HG02571 (cell line): ENCODE measurements around the gene PPP5C.
"Not testable (repeated sequence)": the region's sequence is repeated elsewhere in the genome, so short reads cannot be mapped to it uniquely, and the experiment has no call there.

Experiments used
- ATAC-seq: cut with Tn5 transposase; IDR thresholded peaks from one replicate; pipeline ENCODE4 v1.9.1; 2021; ENCODE audit warnings: mild to moderate bottlenecking, moderate library complexity; ENCODE audit not compliant: unreplicated experiment

Gene PPP5C

GRCh38 chr19:46346821-46347571 is at the start of gene PPP5C:
PPP5C (plus strand) TSS chr19:46347087; CDS start chr19:46347097, 10 bp downstream.
- ATAC-seq = peak; percentile 53

DNA sequence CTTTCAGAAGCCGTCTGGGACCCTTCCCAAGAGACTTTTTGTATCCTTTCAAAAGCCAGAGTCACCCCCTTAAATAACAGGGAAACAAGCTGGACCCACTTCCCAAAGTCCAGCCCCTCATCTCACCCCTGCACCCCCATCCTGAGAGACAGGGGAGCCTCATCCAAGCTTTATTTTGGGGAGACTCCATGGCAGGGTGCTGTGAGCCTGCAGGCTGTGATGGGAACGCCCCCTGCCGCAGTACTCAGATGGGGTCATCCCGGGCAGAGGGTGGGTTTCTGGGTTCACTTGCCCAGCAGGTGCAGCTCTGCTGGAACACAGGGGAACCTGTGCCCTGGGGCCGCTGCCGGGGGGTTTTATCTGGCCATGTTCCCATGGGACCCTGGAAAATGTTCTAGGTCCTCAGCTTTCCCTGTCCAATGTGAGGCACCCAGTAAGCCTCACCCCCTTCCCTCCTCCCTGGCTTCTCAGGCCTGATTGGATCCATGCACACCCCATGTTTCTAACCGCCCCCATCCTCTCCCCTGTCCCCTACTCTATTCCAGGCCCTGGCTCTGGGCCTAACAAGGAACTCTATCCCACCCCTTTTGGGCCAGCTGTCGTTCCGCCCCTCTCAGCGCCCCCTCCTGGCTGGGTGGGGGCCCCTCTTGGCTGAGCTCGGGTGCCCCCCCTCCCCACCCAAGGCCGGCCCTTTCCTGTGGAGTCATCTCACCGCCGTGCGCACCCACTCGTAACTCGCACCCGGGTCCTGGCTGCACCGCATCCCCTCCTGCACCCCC is 49.0 kb upstream of the PPP5C start:
- ATAC-seq = no peak

DNA sequence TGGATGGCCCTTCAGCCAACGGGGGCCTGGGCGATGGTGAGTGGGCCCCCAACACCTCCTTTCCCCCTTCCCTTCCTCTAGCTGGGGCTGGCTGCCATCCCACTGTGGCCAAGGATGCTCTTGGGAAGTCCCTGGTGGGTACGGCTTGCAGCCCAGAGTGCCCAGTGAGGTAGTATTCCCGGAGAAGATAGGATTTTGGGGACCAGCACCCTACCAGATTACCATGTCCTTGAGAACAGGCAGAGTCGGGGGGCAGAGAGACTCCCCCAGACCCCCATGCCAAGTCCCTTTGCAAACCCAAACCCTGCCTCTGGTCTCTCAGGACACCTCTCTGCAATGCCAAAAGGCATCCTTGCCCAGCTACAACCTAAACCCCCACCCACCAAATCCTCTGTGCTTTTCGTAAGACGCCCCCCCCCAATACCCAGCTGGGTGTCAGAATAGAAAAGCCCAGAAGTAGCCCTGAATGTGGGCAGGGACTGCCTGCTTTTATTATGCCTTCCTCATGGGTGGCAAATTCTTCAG is 48.3 kb upstream of the PPP5C start:
- ATAC-seq = no peak

DNA sequence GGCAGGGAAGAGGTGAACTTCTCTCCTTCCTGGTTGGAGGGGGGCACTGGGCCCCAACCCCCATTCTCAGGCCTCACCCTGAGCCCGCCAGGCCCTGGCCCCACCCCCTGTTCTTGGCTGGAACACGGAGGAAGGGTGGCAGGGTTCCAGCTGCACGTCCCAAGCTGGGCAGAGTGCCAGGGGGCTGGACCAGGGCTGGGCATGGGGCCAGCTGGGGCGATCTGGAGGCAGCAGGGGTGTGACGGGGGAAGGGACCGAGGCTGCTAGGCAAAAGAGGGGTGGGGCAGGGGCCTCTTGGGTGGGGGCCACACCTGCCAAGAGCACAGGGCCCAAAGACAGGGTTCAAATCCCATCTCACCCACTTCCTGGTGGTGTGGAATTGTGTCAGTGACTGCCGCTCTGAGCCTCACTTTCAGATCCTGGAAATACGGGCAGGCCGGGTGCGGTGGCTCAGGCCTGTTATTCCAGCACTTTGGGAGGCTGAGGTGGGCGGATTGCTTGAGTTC is 47.8 kb upstream of the PPP5C start:
- no peak for ATAC-seq

GRCh38 chr19:46299695-46300094 is 47.2 kb upstream of the PPP5C start:
- no peak for ATAC-seq

DNA sequence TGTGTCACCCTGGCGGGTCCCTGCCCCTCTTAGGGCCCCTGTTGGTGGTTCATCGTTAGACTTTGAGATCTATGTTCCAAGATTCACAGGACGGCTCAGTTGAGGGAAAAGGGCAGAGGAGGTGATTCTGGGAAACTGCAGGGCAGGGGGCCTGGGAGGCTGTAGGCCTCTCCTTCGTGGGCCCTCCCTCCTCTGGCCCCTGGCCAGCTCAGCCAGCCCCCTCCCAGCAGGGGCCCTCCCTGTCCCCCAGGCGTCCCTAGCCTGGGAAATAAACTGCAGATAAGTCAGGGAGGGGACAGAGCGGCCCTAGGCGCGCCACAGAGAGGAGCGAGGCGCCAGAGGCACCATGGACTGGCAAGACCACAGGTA is 43.6 kb upstream of the PPP5C start:
- ATAC-seq = no peak

GRCh38 chr19:46303691-46304397 is 43.0 kb upstream of the PPP5C start:
- ATAC-seq = no peak

GRCh38 chr19:46306501-46306900 is 40.4 kb upstream of the PPP5C start:
- no peak for ATAC-seq

GRCh38 chr19:46308510-46308909 is 38.4 kb upstream of the PPP5C start:
- no peak for ATAC-seq

- no peak for ATAC-seq
Measured at GRCh38 chr19:46309056-46309455, 37.8 kb upstream of the PPP5C start.

GRCh38 chr19:46311444-46311843 is 35.4 kb upstream of the PPP5C start:
- no peak for ATAC-seq

- not testable (repeated sequence) for ATAC-seq
Measured at GRCh38 chr19:46313540-46314469, 33.1 kb upstream of the PPP5C start.

GRCh38 chr19:46317339-46317738 is 29.5 kb upstream of the PPP5C start:
- no peak for ATAC-seq

DNA sequence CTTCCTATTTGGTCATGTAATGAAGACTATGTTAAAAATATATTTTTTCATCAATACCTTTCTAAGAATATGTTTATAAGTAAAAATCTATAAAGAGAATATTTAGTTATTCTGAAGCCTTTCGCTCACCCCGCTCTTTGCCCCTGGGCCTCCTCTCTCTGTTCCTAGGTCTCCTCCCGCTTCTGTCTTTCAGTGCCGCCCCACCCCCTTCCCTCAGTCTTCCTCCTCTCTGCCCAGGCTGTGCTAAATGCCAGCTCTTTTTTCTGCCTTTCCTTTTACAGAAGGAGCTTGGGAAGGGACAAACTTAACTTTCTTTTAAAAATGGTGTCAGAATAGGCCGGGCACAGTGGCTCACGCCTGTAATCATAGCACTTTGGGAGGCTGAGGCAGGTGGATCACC is 27.3 kb upstream of the PPP5C start:
- ATAC-seq = no peak

- no peak for ATAC-seq
Measured at GRCh38 chr19:46320559-46320958, 26.3 kb upstream of the PPP5C start.

GRCh38 chr19:46321653-46322052 is 25.2 kb upstream of the PPP5C start:
- no peak for ATAC-seq

DNA sequence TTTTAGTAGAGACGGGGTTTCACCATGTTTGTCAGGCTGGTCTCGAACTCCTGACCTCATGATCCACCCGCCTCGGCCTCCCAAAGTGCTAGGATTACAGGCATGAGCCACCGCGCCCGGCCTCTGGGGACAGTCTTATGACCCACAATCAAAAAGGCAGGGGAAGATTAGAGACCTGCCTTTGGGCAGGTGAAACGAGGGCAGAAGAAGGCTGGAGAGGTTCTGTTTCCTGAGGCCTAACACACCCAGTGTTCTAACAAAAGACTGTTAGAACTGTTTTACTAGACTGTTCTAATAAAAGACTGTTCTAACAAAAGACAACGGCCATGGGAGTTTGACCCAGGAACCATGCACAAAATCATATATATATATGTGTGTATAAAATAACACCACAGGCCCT is 23.7 kb upstream of the PPP5C start:
- not testable (repeated sequence) for ATAC-seq

DNA sequence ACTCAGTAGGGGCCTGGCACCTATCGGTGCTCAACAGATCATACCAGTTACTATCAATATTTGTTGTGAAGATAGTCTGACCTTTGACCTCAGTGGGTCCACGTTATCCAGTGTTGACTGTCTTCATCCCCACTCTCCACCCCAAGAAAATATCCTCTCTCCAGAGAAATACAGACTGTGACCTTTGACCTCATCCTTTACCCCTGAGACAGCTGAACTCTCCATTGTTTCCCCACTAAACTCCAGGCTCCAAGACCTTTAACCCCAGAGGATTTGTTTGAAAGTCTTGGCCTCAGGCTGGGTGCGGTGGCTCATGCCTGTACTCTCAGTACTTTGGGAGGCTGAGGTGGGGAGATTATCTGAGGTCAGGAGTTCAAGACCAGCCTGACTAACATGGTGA is 22.6 kb upstream of the PPP5C start:
- ATAC-seq = no peak

DNA sequence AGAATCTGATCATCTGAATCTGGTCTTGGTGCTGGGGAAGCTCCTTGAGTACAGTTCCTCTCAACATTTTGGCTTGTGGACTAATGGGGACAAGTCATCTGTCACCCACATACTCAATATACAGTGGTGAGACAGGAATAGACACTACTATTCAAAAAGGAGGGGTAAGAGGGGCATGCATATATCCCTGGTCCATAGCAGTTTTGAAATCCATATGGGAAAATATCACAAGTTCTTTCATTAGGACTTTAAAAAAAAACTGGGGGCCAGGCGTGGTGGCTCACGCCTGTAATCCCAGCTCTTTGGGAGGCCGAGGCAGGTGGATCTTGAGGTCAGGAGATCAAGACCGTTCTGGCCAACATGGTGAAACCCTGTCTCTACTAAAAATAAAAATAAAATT is 20.3 kb upstream of the PPP5C start:
- ATAC-seq = no peak

DNA sequence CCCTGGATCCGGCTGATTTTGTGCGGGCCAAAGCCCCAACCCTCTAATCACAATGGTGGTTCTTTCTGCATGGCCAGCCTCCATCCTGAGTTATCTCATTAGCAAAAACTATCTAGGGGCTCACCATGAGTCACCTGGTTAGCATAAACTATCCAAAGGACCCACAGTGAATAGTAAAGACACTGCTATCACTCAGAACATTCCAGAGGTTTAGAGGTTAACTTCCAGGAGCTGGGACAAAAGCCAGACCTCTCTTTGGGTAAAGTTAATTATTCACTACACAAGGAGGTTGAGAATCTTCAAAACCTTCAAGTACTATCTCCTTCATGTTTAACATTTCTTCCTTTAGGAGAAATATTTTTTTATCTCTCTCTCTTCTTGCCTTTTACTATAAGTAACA is 18.8 kb upstream of the PPP5C start:
- no peak for ATAC-seq
